Astrocyte of the spinal cord (primary cell): ENCODE results near the gene GFOD1.
"Not testable (repeated sequence)": the region's sequence is repeated elsewhere in the genome, so short reads cannot be mapped to it uniquely, and the experiment has no call there.

Experiments
- DNase-seq: peaks from one replicate; pipeline ENCODE4 v3.0.0; 2011; ENCODE audit warnings: low read depth, low spot score
- H3K4me3 ChIP-seq: 2 replicates; pipeline ENCODE4 v1.5.1; 2011; ENCODE audit warnings: low read depth, mild to moderate bottlenecking, low read length, moderate library complexity
- in situ Hi-C: cut with HindIII; loops from 2 replicates; pipeline ENCODE4 v1.10.0; 2017; ENCODE audit warnings: low sequenced_read_pairs
- TF ChIP-seq, protein P1 (sequence below): IDR thresholded peaks from 2 replicates; pipeline ENCODE4 v1.5.1; 2012; ENCODE audit warnings: low read depth, mild to moderate bottlenecking, low read length, inconsistent platforms

Gene GFOD1

DNA sequence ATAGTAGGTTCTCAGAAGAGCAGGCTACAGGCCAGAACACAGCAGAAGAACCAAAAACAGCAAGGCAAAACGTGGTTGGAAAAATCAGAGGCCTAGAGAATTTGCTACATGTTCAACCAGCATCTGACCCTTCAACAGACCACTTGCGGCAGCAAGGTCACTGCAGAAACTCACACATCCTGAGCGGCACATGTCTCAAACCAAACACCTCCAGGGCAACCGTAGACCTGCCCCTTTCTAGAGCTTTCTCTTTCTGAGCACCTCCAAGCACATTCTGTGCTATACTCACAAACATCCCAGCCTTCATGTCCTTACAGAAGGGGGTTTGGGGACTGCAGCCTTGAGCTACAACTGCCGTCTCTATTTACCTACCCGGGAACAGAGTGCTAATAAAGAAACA, 52.6 kb downstream of the GFOD1 start:
- in situ Hi-C loops, result no loop called here
- TF ChIP-seq, protein P1, sequence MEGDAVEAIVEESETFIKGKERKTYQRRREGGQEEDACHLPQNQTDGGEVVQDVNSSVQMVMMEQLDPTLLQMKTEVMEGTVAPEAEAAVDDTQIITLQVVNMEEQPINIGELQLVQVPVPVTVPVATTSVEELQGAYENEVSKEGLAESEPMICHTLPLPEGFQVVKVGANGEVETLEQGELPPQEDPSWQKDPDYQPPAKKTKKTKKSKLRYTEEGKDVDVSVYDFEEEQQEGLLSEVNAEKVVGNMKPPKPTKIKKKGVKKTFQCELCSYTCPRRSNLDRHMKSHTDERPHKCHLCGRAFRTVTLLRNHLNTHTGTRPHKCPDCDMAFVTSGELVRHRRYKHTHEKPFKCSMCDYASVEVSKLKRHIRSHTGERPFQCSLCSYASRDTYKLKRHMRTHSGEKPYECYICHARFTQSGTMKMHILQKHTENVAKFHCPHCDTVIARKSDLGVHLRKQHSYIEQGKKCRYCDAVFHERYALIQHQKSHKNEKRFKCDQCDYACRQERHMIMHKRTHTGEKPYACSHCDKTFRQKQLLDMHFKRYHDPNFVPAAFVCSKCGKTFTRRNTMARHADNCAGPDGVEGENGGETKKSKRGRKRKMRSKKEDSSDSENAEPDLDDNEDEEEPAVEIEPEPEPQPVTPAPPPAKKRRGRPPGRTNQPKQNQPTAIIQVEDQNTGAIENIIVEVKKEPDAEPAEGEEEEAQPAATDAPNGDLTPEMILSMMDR, result no peak
- no peak overlapping the region for H3K4me3 ChIP-seq
- no peak for DNase-seq

DNA sequence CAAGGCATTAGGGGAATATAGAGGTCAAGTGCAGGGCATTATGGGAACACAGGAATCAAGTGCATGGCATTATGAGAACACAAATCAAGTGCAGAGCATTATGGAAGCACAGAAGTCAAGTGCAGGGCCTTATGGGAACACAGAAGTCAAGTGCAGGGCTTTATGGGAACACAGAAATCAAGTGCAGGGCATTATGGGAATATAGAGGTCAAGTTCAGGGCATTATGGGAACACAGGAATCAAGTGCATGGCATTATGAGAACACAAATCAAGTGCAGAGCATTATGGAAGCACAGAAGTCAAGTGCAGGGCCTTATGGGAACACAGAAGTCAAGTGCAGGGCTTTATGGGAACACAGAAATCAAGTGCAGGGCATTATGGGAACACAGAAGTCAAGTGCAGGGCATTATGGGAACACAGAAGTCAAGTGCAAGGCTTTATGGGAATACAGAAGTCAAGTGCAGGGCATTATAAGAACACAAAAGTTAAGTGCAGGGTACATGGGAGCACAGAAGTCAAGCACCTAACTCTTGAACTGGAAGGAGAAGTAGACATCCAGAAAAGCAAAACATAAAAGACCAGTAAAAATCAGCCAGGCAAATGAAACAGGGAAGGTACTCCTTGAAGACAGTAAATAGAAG, 53.1 kb downstream of the GFOD1 start:
- in situ Hi-C loops, DNase-seq, H3K4me3 ChIP-seq: not testable (repeated sequence)

DNA sequence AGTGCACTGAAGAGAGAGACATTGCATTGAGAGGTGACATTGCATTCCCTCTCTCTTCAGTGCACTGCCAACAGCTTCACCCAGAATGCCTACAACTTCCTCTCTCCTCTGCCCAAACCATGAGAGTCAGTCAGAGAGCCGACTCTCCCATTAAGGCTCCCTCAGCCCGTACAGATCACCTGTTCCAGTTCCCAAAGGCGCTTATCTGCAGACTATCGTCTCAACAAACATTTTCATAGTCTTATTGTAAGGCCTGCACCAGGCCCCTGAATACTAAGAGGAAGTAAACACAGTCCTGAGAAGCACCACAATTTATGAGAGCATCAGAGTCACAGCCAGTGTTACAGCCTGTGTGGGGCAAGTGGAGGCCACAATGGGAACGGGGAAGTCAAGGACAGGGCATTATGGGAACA, 53.7 kb downstream of the GFOD1 start:
- DNase-seq, result no peak
- in situ Hi-C loops, result no loop called here
- TF ChIP-seq, protein P1, result no peak
- H3K4me3 ChIP-seq, result no peak overlapping the region

DNA sequence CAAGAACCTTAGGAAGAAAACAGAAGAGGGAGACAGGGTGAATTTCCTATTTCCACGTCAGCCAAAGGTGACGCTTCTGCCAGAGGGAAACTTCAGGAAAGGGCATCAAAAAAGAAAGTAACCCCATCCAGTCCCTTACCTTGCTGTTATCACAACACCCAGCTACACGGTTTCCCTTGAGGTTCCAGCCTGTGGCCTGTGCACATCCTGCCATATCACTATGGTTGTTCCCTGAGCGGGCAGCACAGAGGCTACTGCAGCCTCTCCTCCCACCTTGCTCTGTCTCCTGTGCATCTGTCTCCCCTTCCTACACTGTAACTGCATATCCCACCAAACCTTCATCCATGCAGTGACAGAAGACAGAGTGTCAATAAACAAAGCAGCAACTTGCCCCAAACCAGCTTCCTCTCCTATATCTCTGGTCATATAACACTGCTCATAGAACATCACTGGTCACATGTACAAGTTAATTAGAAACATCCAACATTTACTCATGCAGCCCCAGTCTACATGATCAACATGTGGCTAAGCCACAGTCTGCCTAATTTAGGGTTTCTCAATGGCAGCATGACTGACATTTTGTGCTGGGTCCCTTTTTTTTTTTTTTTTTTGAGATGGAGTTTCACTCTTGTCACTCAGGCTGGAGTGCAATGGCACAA, 54.7 kb downstream of the GFOD1 start:
- in situ Hi-C loops, result no loop called here
- no peak for DNase-seq
- TF ChIP-seq, protein P1, result no peak
- H3K4me3 ChIP-seq, result no peak overlapping the region

DNA sequence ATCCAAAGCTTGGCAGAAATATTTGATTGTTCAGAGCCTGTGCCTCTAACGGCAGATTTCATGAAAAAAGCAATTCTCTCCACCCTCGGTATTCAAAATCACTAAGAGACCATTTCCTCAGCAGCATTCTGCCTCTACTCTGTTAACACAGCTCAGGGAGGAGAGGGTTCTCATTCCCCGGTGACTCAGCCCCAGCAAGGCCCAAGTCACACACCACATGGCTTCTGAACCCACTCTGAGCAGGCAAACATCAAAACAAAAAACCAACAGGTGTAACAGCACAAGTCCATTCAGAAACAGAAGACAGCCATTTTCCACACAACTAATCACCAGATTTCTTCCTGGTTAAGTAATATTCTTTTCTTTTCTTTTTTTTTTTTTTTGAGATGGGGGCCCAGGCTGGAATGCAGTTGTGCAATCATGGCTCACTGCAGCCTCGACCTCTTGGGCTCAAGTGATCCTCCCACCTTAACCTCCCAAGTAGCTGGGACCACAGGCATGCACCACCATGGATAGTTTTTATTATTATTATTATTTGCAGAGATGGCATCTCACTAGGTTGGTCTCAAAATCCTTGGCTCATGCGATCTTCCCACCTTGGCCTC, 55.4 kb downstream of the GFOD1 start:
- peak; percentile 25 for DNase-seq
- TF ChIP-seq, protein P1, result no peak
- no peak overlapping the region for H3K4me3 ChIP-seq
- in situ Hi-C loops, result no loop called here

DNA sequence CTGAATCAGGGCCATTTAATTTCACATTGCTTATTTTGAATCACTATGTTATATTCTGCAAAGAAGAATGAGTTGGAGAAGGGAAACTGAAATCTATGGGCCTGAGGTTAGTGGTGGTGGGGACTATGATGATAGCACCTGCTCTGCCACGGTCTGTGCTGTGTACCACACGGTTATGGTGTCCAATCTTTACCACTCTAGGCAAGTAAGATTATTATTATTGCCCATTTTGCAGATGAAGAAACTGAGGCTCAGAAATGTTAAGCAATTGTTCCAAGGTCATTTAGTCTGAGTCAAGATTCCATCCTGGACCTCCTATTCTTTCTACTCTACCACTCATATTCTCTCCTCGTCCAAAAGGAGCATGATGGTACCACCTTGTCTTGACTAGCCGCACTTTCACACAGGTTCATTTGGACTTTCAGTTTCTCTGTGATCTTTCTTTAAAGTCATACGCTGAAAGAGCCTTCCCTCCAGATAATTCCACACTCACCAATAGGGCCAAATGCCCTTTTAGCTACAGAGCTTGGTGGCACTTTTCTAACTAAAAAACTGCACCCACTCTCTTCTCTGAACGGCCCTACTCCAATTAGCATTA, 56.2 kb downstream of the GFOD1 start:
- TF ChIP-seq, protein P1, result no peak
- no peak for DNase-seq
- no peak overlapping the region for H3K4me3 ChIP-seq
- in situ Hi-C loops, result no loop called here

DNA sequence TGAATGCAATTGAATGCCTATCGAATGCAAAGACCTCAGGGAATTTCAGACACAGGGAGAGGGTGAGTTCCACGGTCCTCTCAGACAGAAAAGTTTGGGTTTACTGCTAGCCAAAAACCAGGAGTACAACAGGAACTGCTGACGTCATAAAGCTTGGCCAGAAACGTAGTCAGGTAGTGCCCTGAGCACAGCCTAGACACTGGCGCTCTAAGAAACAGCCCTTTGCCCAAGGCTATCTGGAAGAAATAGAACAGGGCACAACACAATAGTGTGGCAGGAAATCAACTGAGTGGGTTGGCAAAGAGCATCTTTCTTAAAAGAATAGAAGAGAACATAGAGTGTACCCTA, 58.0 kb downstream of the GFOD1 start:
- in situ Hi-C loops, result no loop called here
- H3K4me3 ChIP-seq, result no peak overlapping the region
- TF ChIP-seq, protein P1, result no peak
- no peak for DNase-seq
